GM21619 (cell line): Measurements from ENCODE around the gene SAP30L.
A peak's percentile ranks its signal among the peaks of the same experiment; 100 is the strongest.

Experiments used
- ATAC-seq: cut with Tn5 transposase; IDR thresholded peaks from one replicate; pipeline ENCODE4 v1.9.1; 2021; ENCODE audit not compliant: unreplicated experiment

Gene SAP30L

GRCh38 chr5:154479160-154479943 lies 33.6 kb downstream of the SAP30L start:
- no peak for ATAC-seq

- ATAC-seq = no peak
Measured at GRCh38 chr5:154479944-154480750, 34.4 kb downstream of the SAP30L start.

- no peak for ATAC-seq
Measured at GRCh38 chr5:154480847-154481246, 35.0 kb downstream of the SAP30L start.

GRCh38 chr5:154481584-154482381 lies 36.0 kb downstream of the SAP30L start:
- ATAC-seq = no peak

- no peak for ATAC-seq
Measured at GRCh38 chr5:154482528-154483449, 37.0 kb downstream of the SAP30L start.

- ATAC-seq = no peak
Measured at GRCh38 chr5:154483654-154484392, 38.0 kb downstream of the SAP30L start.

- ATAC-seq = no peak
Measured at GRCh38 chr5:154484393-154485095, 38.7 kb downstream of the SAP30L start.

- no peak for ATAC-seq
Measured at GRCh38 chr5:154485096-154485491, 39.3 kb downstream of the SAP30L start.

GRCh38 chr5:154485850-154486426 lies 40.1 kb downstream of the SAP30L start:
- no peak for ATAC-seq

- no peak for ATAC-seq
Measured at GRCh38 chr5:154486427-154486866, 40.6 kb downstream of the SAP30L start.

GRCh38 chr5:154487541-154487940 lies 41.7 kb downstream of the SAP30L start:
- peak; percentile 98 for ATAC-seq

- no peak for ATAC-seq
Measured at GRCh38 chr5:154491941-154492340, 46.1 kb downstream of the SAP30L start.

GRCh38 chr5:154493274-154493673 lies 47.5 kb downstream of the SAP30L start:
- no peak for ATAC-seq

GRCh38 chr5:154494036-154494435 lies 48.2 kb downstream of the SAP30L start:
- no peak for ATAC-seq

- ATAC-seq = no peak
Measured at GRCh38 chr5:154498591-154498990, 52.8 kb downstream of the SAP30L start.

- no peak for ATAC-seq
Measured at GRCh38 chr5:154498994-154499393, 53.2 kb downstream of the SAP30L start.

GRCh38 chr5:154501566-154501965 lies 55.8 kb downstream of the SAP30L start:
- ATAC-seq = no peak

GRCh38 chr5:154502180-154502579 lies 56.4 kb downstream of the SAP30L start:
- ATAC-seq = no peak

- no peak for ATAC-seq
Measured at GRCh38 chr5:154503698-154504039, 57.9 kb downstream of the SAP30L start.
